GM18868 (cell line): ENCODE measurements around the gene CBLN4.

Experiments
- ATAC-seq: cut with Tn5 transposase; IDR thresholded peaks from one replicate; pipeline ENCODE4 v1.9.1; 2021; ENCODE audit warnings: mild to moderate bottlenecking, moderate library complexity; ENCODE audit not compliant: unreplicated experiment

The CBLN4 gene

GRCh38 chr20:56005389-56005715 lies at the start of gene CBLN4:
Gene CBLN4 (minus strand): TSS chr20:56005519. CDS start chr20:56004171, 1,348 bp downstream.
- no peak for ATAC-seq

GRCh38 chr20:56043227-56043626 lies 37.9 kb upstream of the CBLN4 start:
- no peak for ATAC-seq

GRCh38 chr20:56032251-56032650 lies 26.9 kb upstream of the CBLN4 start:
- no peak for ATAC-seq

GRCh38 chr20:56018716-56019115 lies 13.4 kb upstream of the CBLN4 start:
- no peak for ATAC-seq

GRCh38 chr20:56018194-56018593 lies 12.9 kb upstream of the CBLN4 start:
- ATAC-seq: no peak

- no peak for ATAC-seq
Observed at GRCh38 chr20:56017560-56017959, 12.2 kb upstream of the CBLN4 start.

GRCh38 chr20:56014998-56015397 lies 9.7 kb upstream of the CBLN4 start:
- no peak for ATAC-seq

- ATAC-seq: no peak
Observed at GRCh38 chr20:56014151-56014550, 8.8 kb upstream of the CBLN4 start.

- no peak for ATAC-seq
Observed at GRCh38 chr20:56004611-56005388, 519 bp downstream of the CBLN4 start.

GRCh38 chr20:56004007-56004406 lies 1.3 kb downstream of the CBLN4 start:
- ATAC-seq: no peak

GRCh38 chr20:56002908-56003800 lies 2.2 kb downstream of the CBLN4 start:
- no peak for ATAC-seq

- ATAC-seq: no peak
Observed at GRCh38 chr20:56001890-56002289, 3.4 kb downstream of the CBLN4 start.

GRCh38 chr20:56001106-56001785 lies 4.1 kb downstream of the CBLN4 start:
- no peak for ATAC-seq

- no peak for ATAC-seq
Observed at GRCh38 chr20:55978550-55978949, 26.8 kb downstream of the CBLN4 start.

- no peak for ATAC-seq
Observed at GRCh38 chr20:55977690-55978459, 27.4 kb downstream of the CBLN4 start.

- no peak for ATAC-seq
Observed at GRCh38 chr20:55974491-55975202, 30.7 kb downstream of the CBLN4 start.

GRCh38 chr20:55964790-55965189 lies 40.5 kb downstream of the CBLN4 start:
- no peak for ATAC-seq

GRCh38 chr20:55961376-55962330 lies 43.7 kb downstream of the CBLN4 start:
- ATAC-seq: no peak

GRCh38 chr20:55953201-55953600 lies 52.1 kb downstream of the CBLN4 start:
- ATAC-seq: no peak
